ENCODE data around the gene UPP1. TPM values are rescaled to one million over a fixed set of nuclear protein-coding genes. Genes with fewer than 3 reads are reported as not detected.

UPP1 gene
- total and polyA plus RNA-seq, 2 of the 13 experiments (the other 11 are each of a cell fraction or from before 2014, with no cell fraction given): 5.7 to 9.8 TPM

DNA sequence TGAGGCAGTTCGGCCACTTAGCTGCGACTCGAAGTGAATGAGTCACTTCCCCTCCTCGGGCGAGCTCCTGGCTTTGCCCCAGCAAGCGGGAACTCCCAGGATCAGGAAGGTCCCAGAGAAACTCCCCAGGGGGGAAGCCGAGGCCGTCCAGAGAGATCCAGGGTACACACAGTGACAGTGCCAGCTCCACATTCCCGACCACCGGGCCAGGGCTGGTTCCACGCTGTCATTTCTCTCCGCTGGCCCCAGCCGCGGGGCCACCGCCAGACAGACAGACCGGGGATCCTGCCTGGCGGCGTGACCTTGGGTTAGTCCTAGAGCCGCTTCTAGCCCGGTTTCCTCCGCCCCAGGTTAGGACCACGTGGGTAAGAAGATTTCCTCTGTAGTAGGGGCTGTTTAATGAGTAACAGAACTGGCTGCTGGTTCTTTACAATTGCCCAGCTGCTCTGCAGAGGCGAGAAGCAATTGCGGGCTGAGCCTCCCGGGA is 463 bp upstream of the UPP1 start (continued):
- peak; percentile 86 for TF ChIP-seq CEBPB (IDR thresholded peaks at IDR 0.05; ENCODE audit: borderline replicate concordance, low read depth, low read length)
- no peak for TF ChIP-seq ZNF225 (CRISPR knock-in tag; IDR thresholded peaks at IDR 0.05)
- no peak for TF ChIP-seq BHLHE40 (IDR thresholded peaks at IDR 0.05; ENCODE audit: low read length)
- TF ChIP-seq ASH2L (IDR thresholded peaks at IDR 0.05; ENCODE audit: insufficient read length, low read depth, low read length): no peak
- no peak for TF ChIP-seq GTF2F1 (IDR thresholded peaks at IDR 0.05; ENCODE audit: low read length)
- no peak for TF ChIP-seq ZNF572 (CRISPR knock-in tag; IDR thresholded peaks at IDR 0.05)
- TF ChIP-seq TAF1 (CRISPR knock-in tag; IDR thresholded peaks at IDR 0.05): peak; percentile 77
- TF ChIP-seq ZNF446 (CRISPR knock-in tag; IDR thresholded peaks at IDR 0.05): no peak
- TF ChIP-seq KMT2A (CRISPR knock-in tag; IDR thresholded peaks at IDR 0.05): no peak
- TF ChIP-seq ZNF557 (CRISPR knock-in tag; IDR thresholded peaks at IDR 0.05): no peak
- TF ChIP-seq ZNF776 (CRISPR knock-in tag; IDR thresholded peaks at IDR 0.05): no peak
- TF ChIP-seq ZNF619 (CRISPR knock-in tag; IDR thresholded peaks at IDR 0.05): no peak
- TF ChIP-seq ZNF354B (CRISPR knock-in tag; IDR thresholded peaks at IDR 0.05): 0 out of 2 replicates have a peak, but pooled peaks have one; percentile 40
- TF ChIP-seq TCF12 (IDR thresholded peaks at IDR 0.05): no peak
- TF ChIP-seq TCF12 (CRISPR knock-in tag; IDR thresholded peaks at IDR 0.05): peak; percentile 84
- TF ChIP-seq JDP2 (CRISPR knock-in tag; IDR thresholded peaks at IDR 0.05; ENCODE audit: borderline replicate concordance): no peak
- no peak for TF ChIP-seq NFE2L2 (IDR thresholded peaks at IDR 0.05; ENCODE audit: low read length)
- no peak; the same call in 1 of the 2 replicates for TF ChIP-seq KAT8 (CRISPR knock-in tag; IDR thresholded peaks at IDR 0.05)
- TF ChIP-seq, protein P1, sequence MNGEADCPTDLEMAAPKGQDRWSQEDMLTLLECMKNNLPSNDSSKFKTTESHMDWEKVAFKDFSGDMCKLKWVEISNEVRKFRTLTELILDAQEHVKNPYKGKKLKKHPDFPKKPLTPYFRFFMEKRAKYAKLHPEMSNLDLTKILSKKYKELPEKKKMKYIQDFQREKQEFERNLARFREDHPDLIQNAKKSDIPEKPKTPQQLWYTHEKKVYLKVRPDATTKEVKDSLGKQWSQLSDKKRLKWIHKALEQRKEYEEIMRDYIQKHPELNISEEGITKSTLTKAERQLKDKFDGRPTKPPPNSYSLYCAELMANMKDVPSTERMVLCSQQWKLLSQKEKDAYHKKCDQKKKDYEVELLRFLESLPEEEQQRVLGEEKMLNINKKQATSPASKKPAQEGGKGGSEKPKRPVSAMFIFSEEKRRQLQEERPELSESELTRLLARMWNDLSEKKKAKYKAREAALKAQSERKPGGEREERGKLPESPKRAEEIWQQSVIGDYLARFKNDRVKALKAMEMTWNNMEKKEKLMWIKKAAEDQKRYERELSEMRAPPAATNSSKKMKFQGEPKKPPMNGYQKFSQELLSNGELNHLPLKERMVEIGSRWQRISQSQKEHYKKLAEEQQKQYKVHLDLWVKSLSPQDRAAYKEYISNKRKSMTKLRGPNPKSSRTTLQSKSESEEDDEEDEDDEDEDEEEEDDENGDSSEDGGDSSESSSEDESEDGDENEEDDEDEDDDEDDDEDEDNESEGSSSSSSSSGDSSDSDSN (CRISPR knock-in tag; IDR thresholded peaks at IDR 0.05): peak; percentile 63; the same call in 1 of the 2 replicates
- TF ChIP-seq, protein P2, sequence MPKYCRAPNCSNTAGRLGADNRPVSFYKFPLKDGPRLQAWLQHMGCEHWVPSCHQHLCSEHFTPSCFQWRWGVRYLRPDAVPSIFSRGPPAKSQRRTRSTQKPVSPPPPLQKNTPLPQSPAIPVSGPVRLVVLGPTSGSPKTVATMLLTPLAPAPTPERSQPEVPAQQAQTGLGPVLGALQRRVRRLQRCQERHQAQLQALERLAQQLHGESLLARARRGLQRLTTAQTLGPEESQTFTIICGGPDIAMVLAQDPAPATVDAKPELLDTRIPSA (CRISPR knock-in tag; IDR thresholded peaks at IDR 0.05; ENCODE audit: borderline replicate concordance): no peak
- TF ChIP-seq, protein P3, sequence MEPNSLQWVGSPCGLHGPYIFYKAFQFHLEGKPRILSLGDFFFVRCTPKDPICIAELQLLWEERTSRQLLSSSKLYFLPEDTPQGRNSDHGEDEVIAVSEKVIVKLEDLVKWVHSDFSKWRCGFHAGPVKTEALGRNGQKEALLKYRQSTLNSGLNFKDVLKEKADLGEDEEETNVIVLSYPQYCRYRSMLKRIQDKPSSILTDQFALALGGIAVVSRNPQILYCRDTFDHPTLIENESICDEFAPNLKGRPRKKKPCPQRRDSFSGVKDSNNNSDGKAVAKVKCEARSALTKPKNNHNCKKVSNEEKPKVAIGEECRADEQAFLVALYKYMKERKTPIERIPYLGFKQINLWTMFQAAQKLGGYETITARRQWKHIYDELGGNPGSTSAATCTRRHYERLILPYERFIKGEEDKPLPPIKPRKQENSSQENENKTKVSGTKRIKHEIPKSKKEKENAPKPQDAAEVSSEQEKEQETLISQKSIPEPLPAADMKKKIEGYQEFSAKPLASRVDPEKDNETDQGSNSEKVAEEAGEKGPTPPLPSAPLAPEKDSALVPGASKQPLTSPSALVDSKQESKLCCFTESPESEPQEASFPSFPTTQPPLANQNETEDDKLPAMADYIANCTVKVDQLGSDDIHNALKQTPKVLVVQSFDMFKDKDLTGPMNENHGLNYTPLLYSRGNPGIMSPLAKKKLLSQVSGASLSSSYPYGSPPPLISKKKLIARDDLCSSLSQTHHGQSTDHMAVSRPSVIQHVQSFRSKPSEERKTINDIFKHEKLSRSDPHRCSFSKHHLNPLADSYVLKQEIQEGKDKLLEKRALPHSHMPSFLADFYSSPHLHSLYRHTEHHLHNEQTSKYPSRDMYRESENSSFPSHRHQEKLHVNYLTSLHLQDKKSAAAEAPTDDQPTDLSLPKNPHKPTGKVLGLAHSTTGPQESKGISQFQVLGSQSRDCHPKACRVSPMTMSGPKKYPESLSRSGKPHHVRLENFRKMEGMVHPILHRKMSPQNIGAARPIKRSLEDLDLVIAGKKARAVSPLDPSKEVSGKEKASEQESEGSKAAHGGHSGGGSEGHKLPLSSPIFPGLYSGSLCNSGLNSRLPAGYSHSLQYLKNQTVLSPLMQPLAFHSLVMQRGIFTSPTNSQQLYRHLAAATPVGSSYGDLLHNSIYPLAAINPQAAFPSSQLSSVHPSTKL (CRISPR knock-in tag; IDR thresholded peaks at IDR 0.05): peak; percentile 70
- no peak for TF ChIP-seq ZNF232 (CRISPR knock-in tag; IDR thresholded peaks at IDR 0.05; ENCODE audit: borderline replicate concordance)
- peak; percentile 60; the same call in 1 of the 2 replicates for TF ChIP-seq NR2F6 (IDR thresholded peaks at IDR 0.05)
- TF ChIP-seq NR2F6 (CRISPR knock-in tag; IDR thresholded peaks at IDR 0.05): no peak; the same call in 1 of the 2 replicates
- TF ChIP-seq JUND (CRISPR knock-in tag; IDR thresholded peaks at IDR 0.05): peak; percentile 90
- peak; percentile 26; the same call in 1 of the 2 replicates for TF ChIP-seq ZNF460 (CRISPR knock-in tag; IDR thresholded peaks at IDR 0.05; ENCODE audit: borderline replicate concordance)

All from HepG2 (cell line).